Stimulated activated CD8-positive, alpha-beta memory T cell treated with anti-CD3 and anti-CD28 coated beads, Interleukin-4, amount 100 ng/mL, for 1 hour (primary cell): ENCODE data around the gene NCMAP.
A peak's percentile ranks its signal among the peaks of the same experiment; 100 is the strongest.

Experiments used
- DNase-seq, 2 donors: peaks; one replicate each; pipeline ENCODE4 v3.0.0-alpha.2; 2020; ENCODE audit warnings: low read depth in 2 of 2, low spot score in 1 of 2

NCMAP gene

DNA sequence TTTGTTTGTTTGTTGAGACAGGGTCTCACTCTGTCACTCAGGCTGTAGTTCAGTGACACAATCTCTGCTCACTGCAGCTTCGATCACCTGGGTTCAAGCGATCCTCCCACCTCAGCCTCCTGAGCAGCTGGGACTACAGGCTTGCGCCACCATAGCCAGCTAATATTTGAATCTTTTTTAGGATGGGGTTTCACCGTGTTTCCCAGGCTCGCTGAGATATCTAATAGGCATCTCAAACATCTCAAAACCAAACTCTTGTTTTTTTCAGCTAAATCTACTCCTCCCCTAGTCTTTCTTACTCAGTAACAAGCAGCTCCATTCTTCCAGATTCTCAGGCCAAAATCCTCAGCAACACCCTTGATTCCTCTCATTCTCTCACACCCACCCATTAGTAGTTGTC, 65.2 kb downstream of the NCMAP start:
- DNase-seq, result no peak

- no peak for DNase-seq
Measured at GRCh38 chr1:24622218-24622617, 66.3 kb downstream of the NCMAP start.

DNA sequence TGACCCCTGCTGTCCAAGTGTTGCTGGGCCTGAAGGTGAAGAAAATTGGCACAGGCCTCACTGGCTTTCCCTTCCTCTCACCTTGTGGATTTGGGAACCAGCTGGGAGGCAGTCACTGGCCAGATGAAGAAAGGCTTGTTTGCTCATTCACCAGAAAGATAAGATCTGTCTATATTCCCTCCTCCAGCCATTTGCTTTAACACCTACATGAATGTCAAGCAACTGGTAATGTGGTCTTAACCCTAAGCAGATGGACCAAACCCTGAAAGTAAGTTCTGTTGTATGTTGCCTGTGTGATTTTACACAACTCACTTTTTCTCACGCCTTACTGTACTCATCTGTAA, 76.9 kb downstream of the NCMAP start:
- no peak for DNase-seq

GRCh38 chr1:24635195-24635843, 79.4 kb downstream of the NCMAP start:
- no peak for DNase-seq

GRCh38 chr1:24636661-24637357, 80.9 kb downstream of the NCMAP start:
- no peak for DNase-seq

DNA sequence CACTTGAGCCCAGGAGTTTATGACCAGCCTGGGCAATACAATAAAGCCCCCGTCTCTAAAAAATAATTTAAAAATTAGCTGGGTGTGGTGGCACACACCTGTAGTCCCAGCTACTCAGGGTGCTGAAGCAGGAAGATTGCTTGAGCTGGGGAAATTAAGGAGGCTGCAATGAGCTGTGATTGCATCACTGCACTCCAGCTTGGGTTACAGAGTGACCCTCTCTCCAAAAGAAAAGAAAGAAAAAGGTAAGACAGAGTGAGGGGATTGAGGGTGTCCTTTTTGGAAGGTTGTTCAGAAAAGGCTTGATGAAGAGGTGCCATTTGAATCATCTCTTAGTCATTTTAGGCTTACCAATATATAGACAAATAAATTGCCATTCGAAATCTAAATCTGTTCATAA, 83.2 kb downstream of the NCMAP start:
- no peak for DNase-seq

DNA sequence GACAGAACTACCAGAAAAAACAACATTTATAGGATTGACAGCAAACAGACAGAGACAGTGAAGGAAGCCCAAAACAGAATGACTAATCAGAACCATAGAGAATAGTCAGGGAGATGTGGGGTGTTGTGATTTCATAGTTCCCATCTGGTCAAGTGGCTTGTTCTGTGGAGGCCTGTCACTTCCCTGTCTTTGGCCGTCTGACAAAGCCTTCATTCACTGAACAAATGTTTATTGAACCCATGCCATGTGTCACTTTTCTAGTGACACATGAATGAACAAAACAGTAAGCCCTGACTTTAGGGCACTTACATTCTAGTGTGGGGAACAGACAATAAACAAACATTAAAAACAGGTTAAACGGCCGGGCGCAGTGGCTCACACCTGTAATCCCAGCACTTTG, 84.0 kb downstream of the NCMAP start:
- DNase-seq, result no peak

DNA sequence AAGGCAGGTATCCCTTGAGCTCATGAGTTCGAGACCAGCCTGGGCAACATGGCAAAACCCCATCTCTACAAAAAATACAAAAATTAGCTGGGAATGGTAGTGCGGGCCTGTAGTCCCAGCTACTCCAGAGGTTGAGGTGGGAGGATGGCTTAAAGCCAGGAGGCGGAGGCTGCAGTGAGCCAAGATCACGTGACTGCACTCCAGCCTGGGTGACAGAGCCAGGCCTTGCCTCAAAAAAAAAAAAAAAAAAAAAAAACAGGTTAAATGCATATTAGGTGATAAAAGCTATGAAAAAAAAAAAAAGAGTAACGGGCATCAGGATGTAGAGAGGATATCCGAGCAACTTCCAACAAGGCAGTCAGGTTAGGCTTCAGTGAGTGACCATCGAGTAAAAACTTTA, 84.4 kb downstream of the NCMAP start:
- DNase-seq, result no peak

- no peak for DNase-seq
Measured at GRCh38 chr1:24641646-24642151, 85.8 kb downstream of the NCMAP start.

DNA sequence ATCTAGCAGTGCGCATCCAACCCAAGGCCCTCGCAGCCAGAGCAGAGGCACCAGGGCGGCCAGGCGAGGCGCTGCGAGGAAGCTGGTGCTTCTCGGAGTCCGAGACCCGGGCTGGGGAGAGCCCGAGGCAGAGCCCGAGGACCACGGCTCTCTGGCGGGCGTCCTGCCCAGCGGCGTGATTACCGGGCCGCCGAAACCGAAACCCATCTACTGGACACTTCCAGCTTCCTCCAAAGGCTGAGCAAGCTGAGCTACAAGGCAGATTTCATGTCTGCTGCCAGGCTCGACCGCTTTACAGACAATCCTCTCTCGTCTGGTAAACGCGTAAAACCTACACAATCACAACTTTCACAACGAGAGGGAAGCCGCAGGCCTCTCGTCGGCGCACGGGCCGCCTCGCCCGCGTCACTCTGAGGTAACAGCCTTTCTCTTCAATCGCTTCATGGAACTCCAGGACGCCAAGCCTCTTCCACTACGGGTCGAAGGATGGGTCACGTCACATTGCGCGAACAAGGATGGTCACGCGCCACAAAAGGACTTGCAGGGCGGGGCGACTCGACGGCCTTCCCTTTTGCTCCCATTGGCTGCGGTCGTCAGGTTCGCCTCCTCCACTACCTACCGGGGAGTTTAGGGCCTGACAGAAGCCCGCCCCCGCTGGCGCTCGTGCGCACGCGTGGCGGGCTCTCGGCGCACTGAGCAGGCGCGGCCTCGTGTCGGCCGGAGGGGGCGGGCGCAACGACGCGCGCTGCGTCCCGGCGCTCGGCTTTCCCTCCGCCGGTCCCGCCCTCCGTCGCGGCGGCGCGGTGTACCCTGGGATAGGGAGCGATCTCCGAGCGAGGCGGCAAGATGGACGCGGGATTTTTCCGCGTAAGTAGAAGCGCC, 86.8 kb downstream of the NCMAP start, which contains the start of gene SRRM1:
SRRM1 (plus strand) TSS at position 822 of the 882 bp plus-strand sequence; CDS start at position 847, 25 bp downstream.
- DNase-seq, result peak; percentile 86 to 97

- peak in 1 of 2 donors; percentile 22 for DNase-seq
Measured at GRCh38 chr1:24643363-24644099, 87.6 kb downstream of the NCMAP start.

DNA sequence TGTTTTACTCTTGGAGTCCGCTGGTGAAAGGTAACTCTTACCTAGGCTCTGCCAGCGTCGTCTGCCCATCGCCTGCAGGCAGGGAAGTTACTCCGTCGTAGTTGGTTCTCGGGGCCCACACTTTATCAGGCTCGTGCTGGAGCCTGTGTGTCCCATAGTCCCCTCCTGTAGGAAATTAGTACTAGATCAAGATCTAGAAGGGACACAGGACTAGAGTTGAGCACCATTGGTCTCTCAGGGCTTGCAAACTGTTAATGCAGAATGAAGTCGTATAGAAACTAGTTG, 88.2 kb downstream of the NCMAP start:
- DNase-seq, result no peak

DNA sequence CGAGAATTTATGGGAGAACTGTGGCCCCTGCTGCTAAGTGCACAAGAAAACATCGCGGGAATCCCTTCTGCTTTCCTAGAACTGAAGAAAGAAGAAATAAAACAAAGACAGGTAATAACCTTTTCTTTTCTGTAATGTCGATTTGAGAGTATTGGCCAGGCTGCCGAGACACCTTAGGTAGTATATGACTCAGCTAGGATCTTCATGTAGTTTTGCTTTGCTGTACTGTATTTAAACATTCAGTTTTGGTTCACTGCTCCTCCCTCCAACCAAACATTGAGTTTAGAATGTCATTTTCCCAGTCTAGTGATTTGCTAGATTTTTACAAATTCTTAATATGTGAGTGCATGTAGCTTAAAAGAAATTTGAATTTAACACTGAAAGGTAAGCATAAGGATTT, 93.0 kb downstream of the NCMAP start:
- DNase-seq, result no peak

DNA sequence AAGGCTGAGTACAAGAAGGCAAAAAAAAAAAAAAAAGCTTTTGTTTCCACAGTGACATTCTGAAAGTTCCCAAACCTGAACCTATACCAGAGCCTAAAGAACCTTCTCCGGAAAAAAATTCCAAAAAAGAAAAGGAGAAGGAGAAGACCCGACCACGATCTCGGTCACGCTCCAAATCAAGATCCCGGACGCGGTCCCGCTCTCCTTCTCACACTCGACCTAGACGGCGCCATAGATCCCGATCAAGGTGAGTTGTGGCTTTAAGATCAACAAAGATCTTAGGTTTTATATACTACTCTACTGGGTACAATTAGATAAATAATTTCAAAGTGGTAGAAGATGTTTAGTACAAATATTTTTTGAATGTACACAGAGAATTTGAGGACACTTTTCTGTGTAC, 96.5 kb downstream of the NCMAP start:
- no peak for DNase-seq

DNA sequence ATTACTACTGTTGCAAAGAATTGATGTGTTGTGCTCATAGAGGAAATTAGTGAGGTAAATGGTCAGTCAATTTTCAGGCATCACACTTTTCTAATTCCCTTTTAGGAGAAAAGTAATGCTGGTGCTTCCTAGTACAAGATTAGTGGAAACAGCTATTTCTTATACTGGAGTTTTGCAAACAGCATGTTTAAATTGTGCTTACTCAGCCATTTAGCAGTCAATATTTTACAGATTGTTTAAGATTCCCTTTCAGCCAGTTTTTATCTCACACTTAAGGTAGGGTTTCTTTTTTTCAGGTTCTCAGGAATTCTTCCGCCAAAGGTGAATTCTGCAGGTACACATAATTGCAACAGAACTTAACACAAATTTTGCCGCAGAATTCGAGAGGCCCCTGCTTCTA, 98.1 kb downstream of the NCMAP start:
- DNase-seq, result no peak

- no peak for DNase-seq
Measured at GRCh38 chr1:24656046-24656445, 100.2 kb downstream of the NCMAP start.

- no peak for DNase-seq
Measured at GRCh38 chr1:24657781-24658180, 101.9 kb downstream of the NCMAP start.
